Fibroblast of skin of back (primary cell): ENCODE data around the gene STT3B.

Experiments used
- DNase-seq: peaks from one replicate; pipeline ENCODE4 v3.0.0-alpha.2; 2013

Gene STT3B

DNA sequence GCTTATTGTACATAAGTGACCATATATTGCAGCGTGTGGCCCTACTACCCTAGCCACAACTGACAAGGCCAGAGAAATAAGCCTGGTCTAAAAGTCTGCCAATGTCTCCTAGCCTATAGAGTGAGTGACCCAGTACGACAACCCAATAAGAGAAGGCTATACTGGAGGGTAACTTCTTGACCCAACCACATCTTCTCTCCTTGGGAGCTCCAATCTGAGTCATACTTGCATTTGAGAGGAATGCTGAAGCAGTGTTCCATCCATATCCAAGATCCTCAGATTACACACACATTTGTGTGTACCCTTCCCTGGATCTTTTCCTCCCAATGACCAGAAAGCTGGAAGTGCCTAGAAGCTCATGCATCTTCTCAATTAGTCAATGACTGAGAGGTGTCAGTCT lies 11.3 kb upstream of the STT3B start:
- no peak for DNase-seq

GRCh38 chr3:31522152-31522551 lies 10.6 kb upstream of the STT3B start:
- DNase-seq: no peak

- no peak for DNase-seq
Observed at GRCh38 chr3:31523543-31523942, 9.2 kb upstream of the STT3B start.

- DNase-seq: no peak
Observed at GRCh38 chr3:31525532-31525931, 7.2 kb upstream of the STT3B start.

GRCh38 chr3:31529421-31529820 lies 3.3 kb upstream of the STT3B start:
- no peak for DNase-seq

DNA sequence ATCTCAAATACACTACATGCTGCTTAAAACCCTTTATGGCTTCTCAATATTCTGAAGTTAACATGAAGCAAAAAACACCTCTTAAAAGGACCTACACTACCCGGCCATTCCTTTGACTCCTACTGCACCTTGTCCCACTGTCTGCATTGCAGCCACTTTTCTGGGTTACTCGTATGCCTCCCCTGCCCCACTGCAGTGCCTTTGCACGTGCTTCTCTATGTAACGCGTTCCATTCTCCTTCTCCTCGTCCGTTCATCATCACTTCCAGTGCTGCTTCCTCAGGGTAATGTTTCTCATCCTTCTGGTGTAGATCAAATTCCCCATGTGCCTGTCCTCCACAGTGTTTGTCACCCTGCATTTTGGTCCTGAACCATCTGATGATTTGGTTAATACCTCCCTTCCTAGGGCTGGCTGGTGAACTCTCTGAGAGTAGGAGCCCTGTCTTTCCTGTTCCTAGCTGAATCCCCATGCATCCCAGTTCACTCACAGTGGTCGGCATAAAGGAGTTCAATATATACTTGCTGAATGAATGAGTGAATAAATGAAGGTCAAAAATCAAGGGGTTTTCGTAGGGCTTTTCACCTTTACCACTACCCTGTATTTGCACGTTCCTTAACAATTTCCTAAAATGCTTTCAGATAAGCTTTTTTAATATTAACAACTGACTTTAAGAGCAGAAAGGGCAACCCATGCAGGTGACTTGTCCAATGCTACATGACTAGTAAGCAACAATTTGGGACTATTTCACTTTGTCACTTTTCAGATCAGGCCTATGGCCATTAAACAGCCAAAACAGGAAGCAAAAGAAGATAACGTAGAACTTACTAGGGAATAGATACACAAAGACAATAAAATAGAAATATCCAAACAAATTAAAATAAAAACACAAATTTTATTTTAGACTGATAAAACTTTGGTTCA lies 2.4 kb upstream of the STT3B start:
- DNase-seq: no peak

- no peak for DNase-seq
Observed at GRCh38 chr3:31530960-31531335, 1.8 kb upstream of the STT3B start.

DNA sequence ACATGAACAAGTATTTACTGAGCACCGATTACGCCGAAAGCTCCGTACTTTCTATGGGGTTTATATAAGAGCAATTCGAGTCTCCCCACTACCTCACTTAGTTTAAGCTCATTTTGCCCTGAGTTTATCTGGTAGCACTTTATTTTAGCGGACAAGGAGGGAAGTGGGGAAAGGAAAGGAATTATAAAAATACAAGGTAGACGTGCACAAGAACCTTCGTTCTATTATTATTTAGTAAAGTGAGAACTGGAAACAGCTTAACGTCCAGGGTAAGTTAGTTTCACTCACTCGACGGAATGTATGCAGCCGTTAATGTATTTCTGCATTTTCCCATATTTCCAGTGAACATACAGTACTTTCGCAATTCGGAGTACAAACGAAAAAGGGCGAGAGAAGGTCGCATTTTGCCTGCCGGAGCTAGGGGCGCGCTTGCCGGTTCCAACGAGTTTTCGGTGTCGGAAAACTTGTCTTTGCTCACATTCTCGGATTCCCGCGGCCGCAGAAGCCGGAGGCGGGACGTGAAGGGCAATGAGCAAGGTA lies 1.2 kb upstream of the STT3B start:
- DNase-seq: no peak

DNA sequence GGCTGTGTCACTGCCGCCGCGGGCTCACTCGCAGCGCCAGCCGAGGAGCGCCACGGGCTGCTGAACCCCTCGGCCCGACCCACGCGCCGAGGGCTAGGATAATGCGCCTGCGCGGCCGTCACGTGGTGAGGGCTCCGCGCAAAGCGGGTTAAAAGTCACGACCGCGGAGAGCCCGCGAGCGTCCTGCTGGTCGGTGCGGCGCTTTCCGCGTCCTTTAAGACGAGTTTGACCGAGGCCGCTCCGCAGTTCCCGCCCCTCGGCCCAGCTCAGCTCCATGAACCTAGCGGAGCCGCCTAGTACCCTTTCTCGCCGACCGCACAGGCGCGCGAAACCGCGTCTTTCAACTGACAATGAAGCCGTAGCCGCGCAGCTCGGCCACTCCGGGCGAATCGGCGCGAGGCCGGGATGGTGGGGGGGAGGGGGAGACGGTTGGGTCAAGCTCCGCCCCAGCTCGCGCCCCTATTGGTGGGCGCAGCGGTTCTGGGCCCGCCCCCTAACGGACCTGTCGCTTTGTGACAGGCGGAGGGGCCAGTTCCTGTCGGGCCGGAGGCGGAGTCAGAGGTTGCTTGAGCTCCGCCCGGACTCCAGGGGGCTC lies 636 bp upstream of the STT3B start:
- peak; percentile 98 for DNase-seq

GRCh38 chr3:31533169-31534064 lies 692 bp downstream of the STT3B start:
- DNase-seq: peak; percentile 21

DNA sequence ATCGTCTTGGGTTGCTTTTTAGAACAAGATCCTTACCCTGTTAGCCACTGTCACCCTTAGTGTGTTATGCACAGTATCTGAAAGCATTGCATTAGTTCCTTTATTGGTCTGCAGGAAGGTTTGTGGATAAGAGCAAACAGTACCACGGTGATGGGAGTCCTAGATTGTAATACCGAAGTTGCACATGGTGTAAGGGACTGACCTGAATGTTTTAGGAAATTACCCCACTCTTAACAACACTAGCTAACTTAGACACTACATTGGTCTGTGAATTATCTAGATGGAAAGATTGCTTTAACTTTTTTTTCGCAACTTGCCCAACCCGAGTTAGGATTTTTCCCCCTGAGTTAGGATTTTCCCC lies 1.3 kb downstream of the STT3B start:
- DNase-seq: no peak

DNA sequence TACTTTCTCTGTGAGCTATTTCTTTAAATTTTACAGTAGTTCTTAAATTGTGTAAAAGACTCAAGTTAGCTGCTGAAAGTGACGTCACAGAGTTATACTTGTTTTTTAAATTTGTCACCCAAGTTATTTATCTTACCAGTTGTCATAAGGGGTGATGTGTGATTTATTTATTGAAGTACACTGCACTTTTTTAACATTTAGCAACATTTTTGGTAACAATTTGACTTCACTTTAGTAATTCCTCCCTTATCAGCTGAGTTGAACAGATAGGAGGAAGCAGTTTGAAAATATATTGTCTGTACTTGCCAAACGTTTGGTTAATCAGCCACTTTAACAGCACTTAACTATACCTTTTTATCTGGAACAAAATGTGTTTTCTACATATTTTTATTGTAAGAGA lies 3.8 kb downstream of the STT3B start:
- DNase-seq: no peak

DNA sequence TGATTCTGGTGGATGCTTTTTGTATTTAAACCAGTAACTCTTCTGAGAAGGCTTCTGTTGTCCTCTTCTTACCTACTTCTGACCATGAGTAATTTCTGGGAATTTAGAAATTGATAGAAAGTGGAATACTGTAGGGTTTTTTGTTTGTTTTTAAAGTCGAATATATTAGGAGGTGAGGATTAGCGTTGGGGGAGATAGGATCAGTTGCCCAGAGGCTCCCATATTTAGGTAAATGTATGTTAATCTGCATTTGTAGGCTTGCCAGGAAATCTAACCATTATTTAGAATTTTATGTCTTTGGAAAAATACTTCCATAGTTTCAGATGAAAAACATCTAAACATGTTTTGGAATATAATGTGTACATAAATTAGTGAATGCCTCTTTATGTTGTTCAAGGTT lies 6.1 kb downstream of the STT3B start:
- DNase-seq: no peak

DNA sequence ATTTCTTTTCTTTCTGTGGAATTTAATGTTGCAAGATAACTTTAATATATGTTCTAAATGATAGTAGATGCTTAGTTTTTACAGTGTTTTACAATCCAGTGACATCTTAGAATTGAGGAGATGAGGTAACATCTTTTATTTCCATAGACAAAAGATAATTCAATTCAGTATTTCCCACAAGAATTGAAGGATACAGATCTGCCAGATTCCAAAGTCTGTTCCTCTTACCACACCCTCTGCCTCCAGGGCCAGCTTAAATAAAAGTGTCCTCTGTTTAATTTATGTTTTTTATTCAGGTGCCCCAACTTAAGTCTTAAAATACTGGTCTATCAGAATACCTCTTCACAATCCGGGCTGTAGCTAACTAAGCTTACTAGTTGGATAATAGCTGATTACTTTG lies 6.5 kb downstream of the STT3B start:
- DNase-seq: no peak

GRCh38 chr3:31541089-31541488 lies 8.4 kb downstream of the STT3B start:
- DNase-seq: no peak

GRCh38 chr3:31542246-31542645 lies 9.5 kb downstream of the STT3B start:
- DNase-seq: no peak

DNA sequence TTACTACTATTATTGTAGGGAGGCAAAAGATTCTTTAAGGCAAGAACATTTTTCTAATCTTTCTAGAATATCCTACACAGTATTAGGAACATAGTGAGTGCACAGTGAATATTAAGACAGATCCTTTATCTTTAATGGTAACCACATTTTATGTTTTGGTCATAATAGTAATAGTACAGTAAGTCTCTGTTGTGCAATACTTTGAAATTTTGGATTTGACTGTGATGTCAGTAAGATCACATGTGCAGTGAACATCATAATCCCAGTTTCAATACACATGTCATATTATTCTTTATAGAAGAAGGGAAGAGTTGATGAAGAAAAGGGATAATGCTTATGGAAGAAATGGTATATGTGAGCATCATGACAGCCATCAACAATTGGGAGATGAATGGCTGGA lies 10.7 kb downstream of the STT3B start:
- no peak for DNase-seq

GRCh38 chr3:31544634-31545033 lies 11.9 kb downstream of the STT3B start:
- no peak for DNase-seq

- peak; percentile 40 for DNase-seq
Observed at GRCh38 chr3:31546162-31546561, 13.4 kb downstream of the STT3B start.

- no peak for DNase-seq
Observed at GRCh38 chr3:31546725-31547124, 14.0 kb downstream of the STT3B start.

DNA sequence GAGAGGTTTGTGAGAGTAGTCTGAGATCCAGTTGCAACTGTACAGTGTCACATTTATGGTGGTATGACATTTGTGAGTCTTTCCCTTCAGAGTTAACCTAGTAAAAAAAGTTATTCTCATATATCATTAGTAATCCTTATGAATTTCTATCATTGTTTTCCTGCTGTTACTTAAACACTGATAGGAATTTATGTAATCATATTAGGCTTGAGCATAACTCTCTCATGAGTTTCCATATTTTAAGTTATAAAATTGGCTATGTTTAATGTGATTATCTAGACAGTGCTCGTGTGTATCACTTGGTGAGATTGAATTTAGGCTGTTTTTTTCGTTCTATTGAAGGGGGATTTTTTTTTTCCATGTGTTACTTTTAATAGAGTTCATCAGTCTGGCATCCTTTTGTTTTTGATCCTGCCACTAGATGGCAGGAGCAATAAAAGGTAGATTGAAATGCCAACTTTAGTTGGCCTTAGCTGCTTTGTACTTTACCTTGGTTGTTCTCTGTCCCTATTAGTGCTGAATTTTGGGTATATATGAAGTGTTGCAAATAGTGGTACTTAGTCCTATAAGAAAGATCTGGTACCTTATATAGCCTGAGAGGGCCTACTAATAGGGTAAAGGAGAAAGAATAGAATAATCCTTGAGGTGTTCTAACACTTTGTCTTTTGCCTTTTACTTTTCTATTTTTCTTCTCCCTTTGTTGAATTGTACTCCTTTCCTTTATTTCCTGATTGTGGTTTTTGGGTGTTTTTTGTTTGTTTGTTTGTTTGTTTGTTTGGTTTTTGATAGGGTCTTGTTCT lies 17.9 kb downstream of the STT3B start:
- peak; percentile 41 for DNase-seq

GRCh38 chr3:31551646-31552045 lies 18.9 kb downstream of the STT3B start:
- no peak for DNase-seq
